PC-9 (cell line): ENCODE data around the gene FUZ. TPM values are rescaled to one million over a fixed set of nuclear protein-coding genes. Genes with fewer than 3 reads are reported as not detected.

ENCODE experiments used
- BruUV-seq: library from RNA; stranded (reverse); fragments of 400-500 nt; replicated peaks from 2 replicates; lab custom pipeline; 2021; lab: Mats Ljungman, UMichigan
- CTCF ChIA-PET: fragments of 300-600 bp; sonication (Branson Sonifier 250); formaldehyde crosslinking; loops from one replicate; lab custom pipeline; 2022; ENCODE audit warnings: antibody characterized with exemption; lab: Charles Lee
- POLR2A ChIA-PET: fragments of 300-600 bp; sonication (Branson Sonifier 250); formaldehyde crosslinking; loops from one replicate; lab custom pipeline; 2022; ENCODE audit warnings: antibody characterized with exemption; ENCODE audit not compliant: unreplicated experiment; lab: Charles Lee
- DNase-seq, 2 experiments: peaks; one replicate each; pipeline versions ENCODE4 v3.0.0 to v3.0.0-alpha.2; 2015 to 2022; ENCODE audit warnings: mixed read lengths in 1 of 2
- H2AFZ ChIP-seq: fragments of 200-600 bp; sonication (generic); 2 replicates; pipeline ENCODE4 v1.8.1; 2017; ENCODE audit warnings: antibody characterized with exemption
- H3F3A ChIP-seq: fragments of 200-600 bp; sonication (generic); 2 replicates; pipeline ENCODE4 v1.8.1; 2017; ENCODE audit warnings: antibody characterized with exemption, mild to moderate bottlenecking, low read depth; ENCODE audit not compliant: insufficient read depth
- H3K27ac ChIP-seq: fragments of 200-600 bp; sonication (generic); 2 replicates; pipeline ENCODE4 v1.6.1; 2016; ENCODE audit warnings: mixed run types
- H3K27me3 ChIP-seq: fragments of 200-600 bp; sonication (generic); 2 replicates; pipeline ENCODE4 v1.6.1; 2016; ENCODE audit warnings: low read depth, mixed run types; ENCODE audit not compliant: insufficient read depth
- H3K36me3 ChIP-seq: fragments of 200-600 bp; sonication (generic); 2 replicates; pipeline ENCODE4 v1.6.1; 2016; ENCODE audit warnings: low read depth, mixed run types
- H3K4me1 ChIP-seq: fragments of 200-600 bp; sonication (generic); replicated peaks from 2 replicates; pipeline ENCODE4 v1.6.1; 2016; ENCODE audit warnings: mixed run types; ENCODE audit not compliant: insufficient read depth
- H3K4me2 ChIP-seq: fragments of 200-600 bp; sonication (generic); 2 replicates; pipeline ENCODE4 v1.6.1; 2017; ENCODE audit warnings: mixed run types
- H3K4me3 ChIP-seq: fragments of 200-600 bp; sonication (generic); 2 replicates; pipeline ENCODE4 v1.6.1; 2016; ENCODE audit warnings: mixed run types
- H3K79me2 ChIP-seq: fragments of 200-600 bp; sonication (generic); 2 replicates; pipeline ENCODE4 v1.6.1; 2017; ENCODE audit warnings: low read depth, mixed run types
- H3K9me2 ChIP-seq: fragments of 200-600 bp; sonication (generic); 2 replicates; pipeline ENCODE4 v1.8.1; 2017; ENCODE audit warnings: mild to moderate bottlenecking; ENCODE audit not compliant: insufficient read depth
- H3K9me3 ChIP-seq: fragments of 200-600 bp; sonication (generic); 2 replicates; pipeline ENCODE4 v1.8.1; 2016; ENCODE audit warnings: low read depth; ENCODE audit not compliant: insufficient read depth
- H4K20me1 ChIP-seq: fragments of 200-600 bp; sonication (generic); 2 replicates; pipeline ENCODE4 v1.8.1; 2017; ENCODE audit not compliant: insufficient read depth
- CTCF ChIP-seq: fragments of 200-600 bp; sonication (generic); conservative IDR thresholded peaks from 2 replicates; pipeline ENCODE4 v1.6.1; 2017; ENCODE audit warnings: mixed run types, antibody characterized with exemption, mild to moderate bottlenecking, moderate library complexity
- EZH2 ChIP-seq: fragments of 200-600 bp; sonication (generic); IDR thresholded peaks from 2 replicates; pipeline ENCODE4 v1.8.0; 2017; ENCODE audit warnings: antibody characterized with exemption, low read depth
- intact Hi-C: fragments of 100-400 bp; cut with micrococcal nuclease; formaldehyde crosslinking; loops from one replicate; pipeline ENCODE4 v1.10.0; 2022; ENCODE audit not compliant: unreplicated experiment
- total RNA-seq: library from RNA; stranded (reverse); gene quantifications from 2 replicates; pipeline ENCODE4 v1.2.3, GENCODE V29; 2021

The FUZ gene
- total RNA-seq, 1 experiment from 2014 or later = 50.0 TPM

GRCh38 chr19:49852631-49853126, 39.6 kb upstream of the FUZ start:
- peaks cover 73% of the 10 kb centered on the region; the same call in 1 of the 2 replicates for H3F3A ChIP-seq
- peak overlapping the region; percentile 99; the same call in 1 of the 2 replicates for H3K4me3 ChIP-seq
- no peaks in the 10 kb centered on the region for H3K9me3 ChIP-seq
- no peak overlapping the region for H3K27ac ChIP-seq
- H3K4me1 ChIP-seq = peaks cover 37% of the 10 kb centered on the region
- ChIA-PET CTCF (no interaction called here), POLR2A (interaction anchor here (0.6 kb wide), 1 partner anchor 187 kb away, joined by 3 read pairs; the partner anchor contains the start of genes BCL2L12 and IRF3)
- intact Hi-C loops = no loop called here
- no peak overlapping the region for H2AFZ ChIP-seq
- peaks cover 57% of the 10 kb centered on the region for H4K20me1 ChIP-seq
- H3K36me3 ChIP-seq = no peaks in the 10 kb centered on the region
- no peaks in the 10 kb centered on the region for H3K9me2 ChIP-seq
- no peak for DNase-seq
- BruUV-seq = no TSS peak
- H3K4me2 ChIP-seq = peak overlapping the region; percentile 95
- H3K79me2 ChIP-seq = peaks cover 56% of the 10 kb centered on the region
- TF ChIP-seq CTCF (no peak), EZH2 (no peak)
- no peaks in the 10 kb centered on the region for H3K27me3 ChIP-seq

GRCh38 chr19:49851456-49852259, 38.6 kb upstream of the FUZ start:
- H3K27ac ChIP-seq = no peak overlapping the region
- peaks cover 71% of the 10 kb centered on the region; the same call in 1 of the 2 replicates for H3F3A ChIP-seq
- POLR2A ChIA-PET = no interaction called here
- H3K9me2 ChIP-seq = no peaks in the 10 kb centered on the region
- peaks cover 47% of the 10 kb centered on the region for H4K20me1 ChIP-seq
- intact Hi-C loops = no loop called here
- peak overlapping the region; percentile 95 for H3K4me2 ChIP-seq
- no peak for DNase-seq
- CTCF ChIA-PET = no interaction called here
- no TSS peak for BruUV-seq
- no peaks in the 10 kb centered on the region for H3K27me3 ChIP-seq
- H3K4me3 ChIP-seq = peak overlapping the region; percentile 99
- TF ChIP-seq EZH2 = no peak
- TF ChIP-seq CTCF = no peak
- peaks cover 56% of the 10 kb centered on the region for H3K79me2 ChIP-seq
- no peak overlapping the region for H2AFZ ChIP-seq
- H3K9me3 ChIP-seq = no peaks in the 10 kb centered on the region
- H3K36me3 ChIP-seq = no peaks in the 10 kb centered on the region
- peaks cover 37% of the 10 kb centered on the region for H3K4me1 ChIP-seq

GRCh38 chr19:49850487-49851342, 37.6 kb upstream of the FUZ start, which contains the start of gene PTOV1:
Gene PTOV1 (plus strand): TSS chr19:49851159.
- Histone ChIP-seq H3K27ac (peak within 1 kb of the TSS; percentile 90), H3F3A (peaks cover 67% of the 10 kb centered on the region; the same call in 1 of the 2 replicates), H3K4me2 (peak within 1 kb of the TSS; percentile 95), H3K4me3 (peak within 1 kb of the TSS; percentile 99), H3K9me3 (no peaks in the 10 kb centered on the region), H3K4me1 (peaks cover 37% of the 10 kb centered on the region), H3K27me3 (no peaks in the 10 kb centered on the region), H2AFZ (peak within 1 kb of the TSS; percentile 97), H4K20me1 (peaks cover 38% of the 10 kb centered on the region), H3K79me2 (peaks cover 56% of the 10 kb centered on the region), H3K9me2 (no peaks in the 10 kb centered on the region), H3K36me3 (no peaks in the 10 kb centered on the region)
- CTCF ChIA-PET = interaction anchor here (0.6 to 1.1 kb wide), 3 partner anchors 10 to 31 kb away, joined by 6 to 21 read pairs (median 7); no protein-coding TSS in a partner anchor
- POLR2A ChIA-PET = interaction anchor here (0.6 to 1.2 kb wide), 5 partner anchors 19 to 858 kb away, joined by 3 to 20 read pairs (median 3); partner anchors contain the start of gene AP2A1
- intact Hi-C loops = loop anchor here (1.0 kb wide), 1 partner anchor 33 kb away; no protein-coding TSS in a partner anchor
- no peak for TF ChIP-seq EZH2
- TF ChIP-seq CTCF = no peak
- TSS peak; percentile 57 for BruUV-seq
- DNase-seq = peak; percentile 76 to 92
